GM12874 (cell line): ENCODE data around the gene HBZ.

Experiments used
- CTCF ChIP-seq: IDR thresholded peaks from 2 replicates; pipeline ENCODE4 v1.5.1; 2011; ENCODE audit warnings: low read depth, mild to moderate bottlenecking, control low read depth, low read length, moderate library complexity; ENCODE audit not compliant: insufficient read depth

HBZ gene

GRCh38 chr16:125011-125410 is 27.4 kb upstream of the HBZ start:
- no peak for TF ChIP-seq CTCF

GRCh38 chr16:129075-129474 is 23.4 kb upstream of the HBZ start:
- TF ChIP-seq CTCF: no peak

- no peak for TF ChIP-seq CTCF
Measured at GRCh38 chr16:130533-131173, 21.8 kb upstream of the HBZ start.

- no peak for TF ChIP-seq CTCF
Measured at GRCh38 chr16:132120-132519, 20.3 kb upstream of the HBZ start.

GRCh38 chr16:133716-134115 is 18.7 kb upstream of the HBZ start:
- TF ChIP-seq CTCF: no peak

GRCh38 chr16:138049-138417 is 14.4 kb upstream of the HBZ start:
- TF ChIP-seq CTCF: no peak

GRCh38 chr16:140175-140857 is 12.1 kb upstream of the HBZ start:
- no peak for TF ChIP-seq CTCF
